AG10803 (cell line): ENCODE measurements around the gene ARHGAP4.

Experiments
- DNase-seq: peaks from one replicate; pipeline ENCODE4 v3.0.0; 2010; ENCODE audit warnings: low read depth
- H3K4me3 ChIP-seq: 2 replicates; pipeline ENCODE4 v1.5.1; 2011; ENCODE audit warnings: mild to moderate bottlenecking, low read length, control low read depth
- TF ChIP-seq, protein P1 (sequence below): conservative IDR thresholded peaks from 2 replicates; pipeline ENCODE4 v1.5.1; 2011; ENCODE audit warnings: mild to moderate bottlenecking, low read length, control low read depth, inconsistent platforms

The ARHGAP4 gene

GRCh38 chrX:153968255-153968654, 42.2 kb upstream of the ARHGAP4 start:
- peak overlapping the region; percentile 89 for H3K4me3 ChIP-seq
- TF ChIP-seq, protein P1, sequence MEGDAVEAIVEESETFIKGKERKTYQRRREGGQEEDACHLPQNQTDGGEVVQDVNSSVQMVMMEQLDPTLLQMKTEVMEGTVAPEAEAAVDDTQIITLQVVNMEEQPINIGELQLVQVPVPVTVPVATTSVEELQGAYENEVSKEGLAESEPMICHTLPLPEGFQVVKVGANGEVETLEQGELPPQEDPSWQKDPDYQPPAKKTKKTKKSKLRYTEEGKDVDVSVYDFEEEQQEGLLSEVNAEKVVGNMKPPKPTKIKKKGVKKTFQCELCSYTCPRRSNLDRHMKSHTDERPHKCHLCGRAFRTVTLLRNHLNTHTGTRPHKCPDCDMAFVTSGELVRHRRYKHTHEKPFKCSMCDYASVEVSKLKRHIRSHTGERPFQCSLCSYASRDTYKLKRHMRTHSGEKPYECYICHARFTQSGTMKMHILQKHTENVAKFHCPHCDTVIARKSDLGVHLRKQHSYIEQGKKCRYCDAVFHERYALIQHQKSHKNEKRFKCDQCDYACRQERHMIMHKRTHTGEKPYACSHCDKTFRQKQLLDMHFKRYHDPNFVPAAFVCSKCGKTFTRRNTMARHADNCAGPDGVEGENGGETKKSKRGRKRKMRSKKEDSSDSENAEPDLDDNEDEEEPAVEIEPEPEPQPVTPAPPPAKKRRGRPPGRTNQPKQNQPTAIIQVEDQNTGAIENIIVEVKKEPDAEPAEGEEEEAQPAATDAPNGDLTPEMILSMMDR = no peak
- no peak for DNase-seq

DNA sequence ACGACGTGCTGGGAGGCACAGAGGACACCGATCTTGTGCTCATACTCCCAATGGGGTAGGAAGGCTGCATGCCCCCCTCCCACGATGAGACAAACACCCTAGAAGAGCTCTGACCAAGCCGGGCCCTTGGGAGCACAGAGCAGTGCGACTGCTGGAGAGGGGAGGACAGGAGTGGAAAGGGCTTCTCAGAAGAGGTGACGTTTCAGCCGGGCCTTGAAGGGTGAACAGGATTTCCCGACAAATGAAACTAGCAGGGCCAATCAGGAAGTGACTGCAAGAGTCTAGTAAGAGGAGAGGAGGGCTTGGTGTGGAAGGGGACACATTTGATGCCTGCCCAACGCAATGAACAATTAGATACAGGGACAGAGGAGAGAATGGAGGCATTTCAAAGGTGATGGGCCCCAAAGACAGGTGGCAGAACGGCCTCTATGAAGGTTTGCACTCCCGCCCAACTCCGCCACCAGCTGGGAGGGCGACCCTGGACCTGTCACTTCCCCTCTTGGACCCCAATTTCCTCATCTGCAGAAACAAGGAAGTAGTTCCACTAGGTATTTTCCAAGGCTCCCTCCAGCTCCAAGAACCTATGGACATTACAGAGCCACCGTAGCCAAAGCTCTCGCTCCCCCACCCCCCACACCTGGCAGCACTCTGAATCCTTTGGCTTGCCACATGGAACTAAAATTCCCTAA, 41.6 kb upstream of the ARHGAP4 start:
- DNase-seq = no peak
- TF ChIP-seq, protein P1 = no peak
- H3K4me3 ChIP-seq = no peak overlapping the region

DNA sequence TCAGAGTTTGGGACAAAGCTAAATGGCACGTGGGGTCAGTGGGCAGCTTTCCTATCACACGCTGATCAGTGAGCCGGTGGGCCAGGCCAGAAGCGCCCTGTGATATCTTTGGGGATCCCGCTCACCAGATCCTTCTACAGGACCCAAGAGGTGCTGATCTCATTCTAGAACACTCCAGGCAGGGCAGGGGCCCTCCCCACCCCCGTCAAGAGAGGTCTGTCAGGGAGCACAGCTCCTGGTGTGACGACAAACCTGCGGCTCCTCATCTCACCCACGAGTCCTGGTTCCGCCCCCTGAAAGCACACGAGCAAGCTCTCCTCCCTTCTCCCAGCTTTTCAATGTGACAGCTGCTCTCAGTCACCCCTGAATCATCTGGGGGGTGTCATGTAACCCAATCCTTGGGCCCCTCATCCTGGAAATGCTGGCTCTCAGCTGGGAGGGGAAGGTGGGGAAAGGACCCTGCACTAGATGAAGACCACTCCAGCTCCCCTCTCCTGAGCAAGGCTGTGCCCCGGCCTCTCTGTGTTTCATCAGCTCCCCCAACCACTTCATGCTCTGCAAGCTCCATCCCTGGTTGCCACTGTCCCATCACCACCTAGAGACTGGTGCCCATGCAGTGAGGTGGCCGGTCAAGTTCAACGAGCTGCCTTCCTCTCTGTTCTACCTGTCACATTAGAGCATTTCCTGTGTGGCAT, 40.9 kb upstream of the ARHGAP4 start:
- TF ChIP-seq, protein P1 = no peak
- no peak overlapping the region for H3K4me3 ChIP-seq
- DNase-seq = no peak

- TF ChIP-seq, protein P1 = no peak
- no peak overlapping the region for H3K4me3 ChIP-seq
- DNase-seq = peak; percentile 16
Observed at GRCh38 chrX:153966283-153966688, 40.2 kb upstream of the ARHGAP4 start.

GRCh38 chrX:153965406-153965805, 39.3 kb upstream of the ARHGAP4 start:
- TF ChIP-seq, protein P1 = no peak
- DNase-seq = no peak
- H3K4me3 ChIP-seq = no peak overlapping the region

DNA sequence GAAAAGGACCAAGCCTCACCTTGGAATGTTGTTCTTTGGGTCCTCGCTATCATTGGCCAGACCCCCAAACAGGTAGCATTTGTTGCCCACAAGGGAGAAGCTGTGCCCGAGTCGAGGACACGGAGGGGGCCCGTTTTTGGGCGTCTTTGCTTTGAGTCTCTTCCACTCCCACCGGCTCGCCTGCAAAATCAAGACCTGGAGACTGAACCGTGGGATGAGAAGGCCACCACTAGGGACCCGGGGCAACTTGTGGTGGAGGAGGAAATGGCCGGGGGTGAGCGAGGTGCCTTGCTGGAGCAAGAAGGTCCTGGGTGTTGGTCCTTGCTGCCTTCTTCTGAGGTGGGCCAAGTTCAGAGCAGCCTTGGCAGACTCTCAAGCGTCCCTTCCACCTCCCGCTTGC, 38.0 kb upstream of the ARHGAP4 start:
- TF ChIP-seq, protein P1 = no peak

DNA sequence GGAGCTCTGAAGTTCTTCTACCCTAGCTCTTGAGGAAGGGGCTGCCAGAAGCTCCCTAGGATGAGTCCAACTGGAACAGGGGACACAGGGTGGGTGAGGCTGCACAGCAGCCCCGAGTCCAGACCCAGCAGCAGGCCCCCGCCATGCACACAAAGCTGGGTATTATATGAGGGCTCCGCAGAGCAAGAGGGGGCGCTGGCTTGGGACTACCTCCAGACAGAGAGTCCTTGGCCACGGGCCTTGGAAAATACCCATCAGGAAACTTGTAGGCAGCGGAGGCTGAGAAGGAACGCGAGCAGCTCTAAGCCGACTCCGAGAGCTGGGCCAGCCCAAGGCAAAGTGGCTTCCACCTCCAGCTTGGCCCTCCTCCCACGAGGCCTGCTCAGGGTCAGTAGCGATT, 37.5 kb upstream of the ARHGAP4 start:
- H3K4me3 ChIP-seq = no peak overlapping the region
- TF ChIP-seq, protein P1 = no peak
- DNase-seq = no peak

More for the DNA sequence above, 38.0 kb upstream of the ARHGAP4 start:
- DNase-seq = no peak
- no peak overlapping the region for H3K4me3 ChIP-seq
